ACC112 (cell line): ENCODE data around the gene BRIX1.
A peak's percentile ranks its signal among the peaks of the same experiment; 100 is the strongest.

Source experiments
- H2AFZ ChIP-seq: fragments of 200-600 bp; sonication (generic); one replicate; pipeline ENCODE4 v1.6.0; 2017; ENCODE audit warnings: antibody characterized with exemption, low read length; ENCODE audit not compliant: unreplicated experiment
- H3K27ac ChIP-seq: fragments of 200-600 bp; sonication (generic); 2 replicates; pipeline ENCODE4 v1.5.1; 2014; ENCODE audit warnings: low read depth, mild to moderate bottlenecking, antibody characterized with exemption, low read length, moderate library complexity
- H3K27me3 ChIP-seq: fragments of 200-600 bp; sonication (generic); 2 replicates; pipeline ENCODE4 v1.6.1; 2014; ENCODE audit warnings: mild to moderate bottlenecking, antibody characterized with exemption, low read length, moderate library complexity, mixed read lengths; ENCODE audit not compliant: insufficient read depth
- H3K36me3 ChIP-seq: fragments of 200-600 bp; sonication (generic); 2 replicates; pipeline ENCODE4 v1.6.1; 2016; ENCODE audit warnings: mild to moderate bottlenecking, antibody characterized with exemption, low read length, moderate library complexity, mixed read lengths; ENCODE audit not compliant: insufficient read depth
- H3K4me1 ChIP-seq: fragments of 200-600 bp; sonication (generic); one replicate; pipeline ENCODE4 v1.6.1; 2016; ENCODE audit warnings: low read length, mixed read lengths; ENCODE audit not compliant: insufficient read depth, unreplicated experiment, control insufficient read depth
- H3K4me3 ChIP-seq: fragments of 200-600 bp; sonication (generic); 2 replicates; pipeline ENCODE4 v1.5.1; 2014; ENCODE audit warnings: mild to moderate bottlenecking, low read depth, low read length
- H3K79me2 ChIP-seq: fragments of 200-600 bp; sonication (generic); one replicate; pipeline ENCODE4 v1.6.0; 2016; ENCODE audit warnings: low read length; ENCODE audit not compliant: control insufficient read depth, unreplicated experiment, insufficient read depth

The BRIX1 gene

DNA sequence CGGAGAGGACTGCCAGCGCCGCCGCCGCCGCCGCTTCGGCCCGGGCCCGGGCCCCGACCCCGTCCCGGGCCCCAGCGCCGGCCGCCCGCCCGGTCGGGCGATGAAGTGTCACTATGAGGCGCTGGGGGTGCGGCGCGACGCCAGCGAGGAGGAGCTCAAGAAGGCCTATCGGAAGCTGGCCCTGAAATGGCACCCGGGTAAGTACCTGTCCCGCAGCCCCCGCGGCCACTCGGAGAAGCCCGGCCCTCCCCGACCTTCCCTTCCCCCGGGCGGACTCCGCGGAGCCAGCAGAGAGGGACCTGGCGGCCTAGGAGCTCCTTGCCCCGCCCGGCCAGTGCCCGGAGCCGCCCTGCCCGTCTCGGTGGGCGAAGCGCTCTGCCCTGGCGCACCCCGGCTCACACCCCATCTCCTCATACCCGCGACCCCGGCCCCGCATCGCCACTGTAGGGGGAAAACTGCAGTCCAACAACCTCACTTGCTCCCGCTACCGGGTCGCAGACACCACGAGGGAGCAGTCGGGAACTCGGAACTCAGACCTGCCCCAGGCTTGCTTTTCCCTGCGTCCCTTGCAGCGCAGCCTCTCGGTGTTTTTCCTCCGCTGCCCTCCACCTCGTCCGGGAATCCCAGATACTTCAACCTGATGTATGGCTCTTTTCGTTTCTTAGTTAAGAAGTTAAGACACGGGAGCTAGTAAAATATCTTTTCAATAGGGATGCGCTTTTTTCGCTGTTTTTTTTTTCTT lies 14.4 kb downstream of the BRIX1 start:
- Histone ChIP-seq H3K4me3 (peak overlapping the region; percentile 84), H3K79me2 (peaks cover 41% of the 10 kb centered on the region), H3K4me1 (peaks cover 5% of the 10 kb centered on the region), H3K36me3 (peaks cover 18% of the 10 kb centered on the region), H2AFZ (peak overlapping the region; percentile 67), H3K27me3 (no peaks in the 10 kb centered on the region), H3K27ac (peak overlapping the region; percentile 51)

DNA sequence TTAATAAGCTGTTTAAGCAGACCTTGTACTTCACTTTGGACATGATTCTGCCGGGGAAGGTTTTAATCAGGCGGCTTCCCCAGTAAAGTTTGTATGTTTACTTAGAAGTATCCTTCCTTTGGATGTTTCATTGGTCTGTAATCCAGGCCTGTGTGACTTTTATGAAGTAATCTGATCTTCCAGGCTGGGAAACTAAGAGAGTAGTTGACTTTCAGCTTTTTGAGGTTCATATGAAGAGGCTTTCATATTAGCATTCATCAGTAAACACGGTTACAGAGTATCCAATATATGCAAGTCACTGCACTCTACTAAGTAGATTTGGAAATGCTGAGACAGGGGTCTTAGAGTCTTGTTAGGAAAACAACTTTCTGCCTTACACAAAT lies 14.9 kb downstream of the BRIX1 start:
- Histone ChIP-seq H3K36me3 (peaks cover 14% of the 10 kb centered on the region), H3K4me3 (peak overlapping the region; percentile 84), H3K4me1 (peaks cover 5% of the 10 kb centered on the region), H3K27me3 (no peaks in the 10 kb centered on the region), H3K27ac (peak overlapping the region; percentile 51), H2AFZ (peak overlapping the region; percentile 67), H3K79me2 (peaks cover 44% of the 10 kb centered on the region)

- H3K36me3 ChIP-seq, result peaks cover 15% of the 10 kb centered on the region; the same call in 1 of the 2 replicates
- H3K4me1 ChIP-seq, result peaks cover 5% of the 10 kb centered on the region
- H3K4me3 ChIP-seq, result peak overlapping the region; percentile 84
- H3K79me2 ChIP-seq, result peaks cover 44% of the 10 kb centered on the region
- H3K27me3 ChIP-seq, result no peaks in the 10 kb centered on the region
- peak overlapping the region; percentile 67 for H2AFZ ChIP-seq
- peak overlapping the region; percentile 51 for H3K27ac ChIP-seq
Observed at GRCh38 chr5:34930870-34931269, 15.4 kb downstream of the BRIX1 start.

GRCh38 chr5:34932947-34933346 lies 17.4 kb downstream of the BRIX1 start:
- Histone ChIP-seq H3K79me2 (peaks cover 44% of the 10 kb centered on the region), H3K4me1 (peaks cover 5% of the 10 kb centered on the region), H3K4me3 (no peak overlapping the region), H3K27ac (no peak overlapping the region), H2AFZ (no peak overlapping the region), H3K27me3 (no peaks in the 10 kb centered on the region), H3K36me3 (peaks cover 11% of the 10 kb centered on the region; the same call in 1 of the 2 replicates)

- Histone ChIP-seq H3K4me3 (no peak overlapping the region), H3K27ac (no peak overlapping the region), H3K36me3 (peaks cover 22% of the 10 kb centered on the region), H3K4me1 (no peaks in the 10 kb centered on the region), H3K27me3 (no peaks in the 10 kb centered on the region), H2AFZ (no peak overlapping the region), H3K79me2 (no peaks in the 10 kb centered on the region)
Observed at GRCh38 chr5:34941936-34942335, 26.4 kb downstream of the BRIX1 start.

DNA sequence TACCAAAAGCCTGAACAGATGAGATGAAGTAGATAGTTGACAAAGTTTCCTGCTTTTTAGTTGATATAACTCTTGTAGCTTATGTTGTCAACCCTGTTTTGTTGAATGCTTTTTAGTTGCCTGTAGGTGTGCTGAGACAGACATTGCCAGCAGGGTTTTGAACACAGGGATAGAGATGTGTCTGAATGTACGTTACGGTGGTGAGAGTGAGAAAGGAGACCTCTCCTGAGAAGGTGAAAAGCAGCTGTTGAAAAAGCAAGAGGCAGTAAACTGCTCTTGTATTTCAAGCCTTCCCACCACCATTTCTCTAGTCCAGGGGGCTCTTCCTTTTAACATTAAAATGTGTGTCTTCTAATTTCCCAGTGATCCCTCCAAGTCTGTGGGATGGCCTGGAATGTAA lies 28.5 kb downstream of the BRIX1 start:
- H3K36me3 ChIP-seq, result peaks cover 13% of the 10 kb centered on the region; the same call in 1 of the 2 replicates
- no peaks in the 10 kb centered on the region for H3K79me2 ChIP-seq
- H3K4me1 ChIP-seq, result no peaks in the 10 kb centered on the region

GRCh38 chr5:34944460-34945047 lies 29.0 kb downstream of the BRIX1 start:
- peaks cover 12% of the 10 kb centered on the region; the same call in 1 of the 2 replicates for H3K36me3 ChIP-seq
- H3K27me3 ChIP-seq, result no peaks in the 10 kb centered on the region

More for the DNA sequence above, 28.5 kb downstream of the BRIX1 start:
- H3K27me3 ChIP-seq, result no peaks in the 10 kb centered on the region
- H3K27ac ChIP-seq, result no peak overlapping the region
- H2AFZ ChIP-seq, result no peak overlapping the region
- H3K4me3 ChIP-seq, result no peak overlapping the region

DNA sequence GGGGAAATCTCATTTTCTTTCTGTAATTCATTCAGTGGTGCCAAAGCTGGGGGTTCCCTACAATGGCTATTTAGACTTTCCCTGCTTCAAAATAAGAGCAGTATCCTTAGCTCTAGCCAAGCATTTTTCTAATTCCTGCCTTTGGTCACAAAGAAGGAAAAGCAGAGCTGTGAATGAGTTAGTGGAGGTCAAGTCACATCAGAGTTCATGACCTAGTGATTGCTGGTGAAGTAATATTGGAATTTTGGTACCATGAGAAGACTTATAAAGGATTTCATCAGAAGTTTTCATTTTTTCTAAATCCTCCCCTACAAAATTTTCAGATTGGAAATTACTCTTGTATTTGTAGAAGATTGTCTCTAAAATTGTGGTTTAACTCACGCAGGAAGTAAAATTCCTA lies 41.8 kb downstream of the BRIX1 start:
- Histone ChIP-seq H2AFZ (no peak overlapping the region), H3K4me1 (peaks cover 11% of the 10 kb centered on the region), H3K79me2 (no peaks in the 10 kb centered on the region), H3K27ac (no peak overlapping the region), H3K27me3 (no peaks in the 10 kb centered on the region), H3K4me3 (no peak overlapping the region), H3K36me3 (peaks cover 4% of the 10 kb centered on the region; the same call in 1 of the 2 replicates)

More at GRCh38 chr5:34944460-34945047, 29.0 kb downstream of the BRIX1 start:
- Histone ChIP-seq H3K27ac (no peak overlapping the region), H3K4me1 (no peaks in the 10 kb centered on the region), H2AFZ (no peak overlapping the region), H3K79me2 (no peaks in the 10 kb centered on the region), H3K4me3 (no peak overlapping the region)

- Histone ChIP-seq H3K36me3 (peaks cover 4% of the 10 kb centered on the region; the same call in 1 of the 2 replicates), H3K27ac (peak overlapping the region; percentile 22; the same call in 1 of the 2 replicates), H3K79me2 (no peaks in the 10 kb centered on the region), H2AFZ (no peak overlapping the region), H3K4me1 (peaks cover 11% of the 10 kb centered on the region), H3K4me3 (no peak overlapping the region), H3K27me3 (no peaks in the 10 kb centered on the region)
Observed at GRCh38 chr5:34957857-34958690, 42.6 kb downstream of the BRIX1 start.

DNA sequence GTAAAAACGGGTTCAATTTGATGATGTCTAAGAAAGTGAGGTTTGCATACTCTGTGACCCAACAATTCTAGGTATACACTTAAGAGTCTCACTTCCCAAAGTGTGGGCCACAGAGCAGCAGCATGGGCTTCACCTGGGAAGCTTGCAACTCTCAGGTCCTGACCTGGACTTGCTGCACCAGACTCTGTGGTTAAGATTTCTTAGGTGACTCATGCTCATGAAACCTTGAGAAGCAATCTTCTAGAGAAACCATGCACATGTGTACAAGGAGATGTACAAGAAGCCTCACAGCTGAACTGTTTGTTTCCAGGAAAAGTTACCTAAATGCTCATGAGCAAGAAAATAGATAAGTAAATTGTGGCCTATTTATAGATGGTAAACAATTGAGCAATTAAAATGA lies 43.8 kb downstream of the BRIX1 start:
- Histone ChIP-seq H3K27me3 (no peaks in the 10 kb centered on the region), H3K36me3 (peaks cover 4% of the 10 kb centered on the region; the same call in 1 of the 2 replicates), H3K79me2 (no peaks in the 10 kb centered on the region), H3K27ac (no peak overlapping the region), H3K4me1 (peaks cover 11% of the 10 kb centered on the region), H2AFZ (no peak overlapping the region), H3K4me3 (no peak overlapping the region)
